SK-N-SH (cell line): Measurements from ENCODE around the gene ACYP2.

Experiments used
- CHD2 ChIP-seq: fragments of 150-350 bp; IDR thresholded peaks from 2 replicates; pipeline ENCODE4 v1.6.1; 2018; ENCODE audit warnings: low read length; ENCODE audit not compliant: partially characterized antibody
- ELF1 ChIP-seq: IDR thresholded peaks from 2 replicates; pipeline ENCODE4 v1.4.0; 2012
- JUND ChIP-seq: IDR thresholded peaks from 2 replicates; pipeline ENCODE4 v1.4.0; 2012
- RAD21 ChIP-seq: IDR thresholded peaks from 2 replicates; pipeline ENCODE4 v1.6.1; 2012; ENCODE audit warnings: mild to moderate bottlenecking, low read length
- TF ChIP-seq, protein P1 (sequence below): fragments of 200-600 bp; sonication (generic); IDR thresholded peaks from 2 replicates; pipeline ENCODE4 v1.6.1; 2017; ENCODE audit warnings: antibody characterized with exemption, mild to moderate bottlenecking, moderate library complexity

DNA sequence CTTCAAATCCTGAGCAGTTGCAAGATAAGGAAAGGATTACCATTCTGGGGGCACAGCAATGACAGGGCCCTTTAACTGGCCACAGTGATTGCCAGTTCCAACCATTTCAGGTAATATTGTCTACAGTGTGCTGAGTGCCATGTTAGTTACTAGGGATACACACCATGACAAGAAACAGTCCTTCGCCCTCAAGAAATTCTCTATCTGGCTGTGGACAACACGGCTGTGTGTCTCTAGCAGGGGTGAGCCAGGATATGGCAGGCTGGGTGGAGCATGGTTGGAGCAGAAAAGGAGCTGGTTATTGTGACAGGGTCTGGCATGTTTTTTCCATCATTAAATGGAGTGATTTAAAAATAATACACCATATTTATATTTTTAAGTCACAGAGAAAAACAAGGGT lies 109.6 kb downstream of the ACYP2 start:
- TF ChIP-seq, protein P1, sequence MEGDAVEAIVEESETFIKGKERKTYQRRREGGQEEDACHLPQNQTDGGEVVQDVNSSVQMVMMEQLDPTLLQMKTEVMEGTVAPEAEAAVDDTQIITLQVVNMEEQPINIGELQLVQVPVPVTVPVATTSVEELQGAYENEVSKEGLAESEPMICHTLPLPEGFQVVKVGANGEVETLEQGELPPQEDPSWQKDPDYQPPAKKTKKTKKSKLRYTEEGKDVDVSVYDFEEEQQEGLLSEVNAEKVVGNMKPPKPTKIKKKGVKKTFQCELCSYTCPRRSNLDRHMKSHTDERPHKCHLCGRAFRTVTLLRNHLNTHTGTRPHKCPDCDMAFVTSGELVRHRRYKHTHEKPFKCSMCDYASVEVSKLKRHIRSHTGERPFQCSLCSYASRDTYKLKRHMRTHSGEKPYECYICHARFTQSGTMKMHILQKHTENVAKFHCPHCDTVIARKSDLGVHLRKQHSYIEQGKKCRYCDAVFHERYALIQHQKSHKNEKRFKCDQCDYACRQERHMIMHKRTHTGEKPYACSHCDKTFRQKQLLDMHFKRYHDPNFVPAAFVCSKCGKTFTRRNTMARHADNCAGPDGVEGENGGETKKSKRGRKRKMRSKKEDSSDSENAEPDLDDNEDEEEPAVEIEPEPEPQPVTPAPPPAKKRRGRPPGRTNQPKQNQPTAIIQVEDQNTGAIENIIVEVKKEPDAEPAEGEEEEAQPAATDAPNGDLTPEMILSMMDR = no peak
- TF ChIP-seq JUND = no peak
- peak; percentile 59 for TF ChIP-seq CHD2
- TF ChIP-seq RAD21 = peak; percentile 5; the same call in 1 of the 2 replicates
- no peak for TF ChIP-seq ELF1
